GM19351 (cell line): ENCODE measurements around the gene SIGLEC6.
A peak's percentile ranks its signal among the peaks of the same experiment; 100 is the strongest.

Source experiments
- ATAC-seq: cut with Tn5 transposase; IDR thresholded peaks from one replicate; pipeline ENCODE4 v1.9.1; 2021; ENCODE audit warnings: mild to moderate bottlenecking, moderate library complexity; ENCODE audit not compliant: unreplicated experiment

Gene SIGLEC6

DNA sequence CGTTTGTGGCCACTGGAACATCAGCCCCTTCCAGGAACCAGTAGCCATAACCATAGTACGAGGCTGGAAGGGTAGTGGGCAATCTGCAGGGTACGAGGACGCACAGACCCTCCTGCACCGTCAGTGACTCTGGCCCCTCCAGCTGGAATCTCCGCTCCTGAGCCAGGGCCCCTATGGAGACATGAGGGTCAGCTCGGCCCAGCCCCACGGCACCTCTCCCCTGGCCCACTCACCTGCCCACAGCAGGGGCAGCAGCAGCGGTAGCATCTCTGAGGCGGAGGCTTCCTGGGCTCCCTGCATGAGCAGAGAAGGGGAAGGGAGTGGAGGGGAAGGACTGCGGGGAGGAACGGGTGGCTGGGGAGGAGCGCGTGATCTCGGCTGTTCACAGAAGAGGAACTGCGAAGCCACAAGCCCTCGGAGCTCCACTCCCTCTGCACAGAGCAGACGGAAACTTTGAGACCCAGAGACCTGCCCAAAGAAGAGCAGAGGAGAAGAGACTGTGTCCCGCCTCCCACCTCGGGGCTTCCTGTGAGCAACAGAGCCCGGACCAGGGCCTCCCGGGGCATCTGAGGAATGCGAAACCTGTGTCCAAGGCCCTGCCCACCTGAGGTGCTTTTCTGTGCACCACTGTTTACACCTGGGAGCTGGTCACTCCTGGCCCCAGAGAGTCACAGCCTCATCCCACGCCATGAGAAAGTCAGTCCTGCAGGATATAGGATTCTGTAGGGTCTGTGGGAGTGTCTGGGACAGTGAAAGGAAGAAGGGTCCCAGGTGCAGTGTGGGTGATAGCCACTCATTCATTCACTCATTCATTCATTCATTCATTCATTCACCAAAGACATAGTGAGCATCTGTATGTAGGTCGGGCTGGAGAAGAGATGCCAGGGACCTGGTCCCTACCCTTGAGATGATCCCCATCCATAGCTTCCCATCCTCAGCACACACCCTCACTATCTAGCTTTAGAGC is at the start of gene SIGLEC6:
TSS of gene SIGLEC6 (minus strand) at position 322 of the 967 bp plus-strand sequence. CDS start at position 300, 22 bp downstream.
- peak; percentile 94 for ATAC-seq

DNA sequence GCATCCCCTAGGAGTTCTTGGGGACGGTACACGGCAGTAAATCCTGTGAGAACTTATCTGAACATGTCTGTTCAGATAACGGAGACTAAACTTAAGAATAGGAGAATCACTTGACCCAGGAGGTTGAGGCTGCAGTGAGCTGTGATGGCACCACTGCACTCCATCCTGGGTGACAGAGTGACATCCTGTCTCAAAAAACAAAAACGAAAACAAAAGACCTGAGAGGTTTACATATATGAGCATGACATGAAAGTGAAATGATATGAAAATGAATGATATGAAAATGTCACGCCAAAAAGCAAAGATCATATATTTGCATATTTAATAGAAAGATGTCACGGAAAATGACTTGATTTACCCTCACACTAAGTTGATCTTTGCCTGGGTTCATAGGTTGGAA is 45.4 kb upstream of the SIGLEC6 start:
- ATAC-seq: no peak

DNA sequence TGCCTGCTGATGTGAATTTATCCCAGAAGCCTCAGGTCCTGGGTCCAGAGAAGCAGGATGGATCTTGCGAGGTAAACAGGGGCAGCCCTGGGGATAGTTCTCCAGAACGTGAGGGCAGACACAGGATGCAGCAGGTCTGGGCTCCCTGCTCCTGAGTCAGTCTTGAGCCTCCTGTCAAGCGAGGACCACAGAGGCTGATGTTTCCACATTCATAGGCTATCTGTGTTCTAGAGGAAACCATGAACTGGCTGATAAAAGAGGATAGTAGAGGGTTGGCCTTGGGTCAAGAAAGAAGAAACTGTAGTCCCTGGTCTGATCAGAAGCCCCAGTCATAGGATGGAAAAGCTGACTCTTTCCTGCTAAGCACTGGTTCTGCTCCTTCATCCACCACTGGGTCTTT is 41.9 kb upstream of the SIGLEC6 start:
- no peak for ATAC-seq

- no peak for ATAC-seq
Measured at GRCh38 chr19:51572908-51573307, 41.4 kb upstream of the SIGLEC6 start.

- peak; percentile 48 for ATAC-seq
Measured at GRCh38 chr19:51572410-51572809, 40.9 kb upstream of the SIGLEC6 start.

- no peak for ATAC-seq
Measured at GRCh38 chr19:51571599-51571998, 40.1 kb upstream of the SIGLEC6 start.

DNA sequence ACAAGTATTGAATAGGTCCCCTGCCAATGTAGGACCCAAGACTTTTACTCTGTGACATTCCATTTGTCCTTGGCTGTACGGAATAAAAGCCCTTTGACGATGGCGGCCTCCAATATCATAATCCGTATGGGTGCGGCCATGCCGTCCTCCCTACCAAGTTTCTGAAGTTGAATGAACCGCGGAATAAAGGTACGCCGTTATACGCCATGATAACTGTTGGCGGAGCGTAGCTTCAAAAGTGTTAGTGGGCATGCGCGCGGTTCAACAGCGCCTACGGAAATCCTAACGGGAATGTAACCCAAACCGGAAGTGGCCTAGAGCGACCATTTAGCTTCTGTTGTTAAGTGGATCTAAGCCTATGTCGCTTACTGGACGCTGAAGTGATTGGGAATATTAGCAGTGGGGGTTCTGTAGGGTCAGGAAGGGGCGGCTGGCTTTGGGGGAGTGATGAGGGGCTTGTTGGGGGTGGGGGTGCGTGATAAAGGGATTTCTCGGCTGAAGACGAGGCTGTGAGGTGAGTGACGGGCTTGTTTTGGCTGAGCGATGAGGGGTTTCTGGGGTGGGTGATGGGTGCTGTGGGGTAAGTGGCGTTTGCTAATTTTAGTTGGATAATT is 39.6 kb upstream of the SIGLEC6 start, which contains the start of gene ZNF175:
TSS of gene ZNF175 (plus strand) at position 322 of the 614 bp plus-strand sequence. CDS start 2,047 bp downstream, outside the sequence.
- ATAC-seq: peak; percentile 69

DNA sequence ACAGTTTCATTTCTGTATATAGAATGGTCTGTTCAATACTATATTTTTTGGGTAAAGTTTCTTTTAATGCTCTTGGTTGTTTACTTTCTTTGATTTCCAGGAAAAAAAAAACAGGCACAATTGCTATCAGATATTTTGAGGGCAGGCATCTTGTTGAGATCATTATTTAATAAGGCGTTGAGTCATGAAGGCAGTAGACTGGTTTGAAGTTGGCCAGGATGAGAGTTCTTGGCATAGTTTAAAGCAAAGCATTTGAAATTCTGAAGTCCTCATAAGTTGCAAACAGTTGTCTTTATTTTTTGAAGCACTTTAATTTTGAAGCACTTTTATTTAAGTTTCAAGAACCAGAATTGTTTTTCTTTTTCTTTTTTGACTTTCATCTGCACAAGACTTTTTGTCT is 37.0 kb upstream of the SIGLEC6 start:
- no peak for ATAC-seq

DNA sequence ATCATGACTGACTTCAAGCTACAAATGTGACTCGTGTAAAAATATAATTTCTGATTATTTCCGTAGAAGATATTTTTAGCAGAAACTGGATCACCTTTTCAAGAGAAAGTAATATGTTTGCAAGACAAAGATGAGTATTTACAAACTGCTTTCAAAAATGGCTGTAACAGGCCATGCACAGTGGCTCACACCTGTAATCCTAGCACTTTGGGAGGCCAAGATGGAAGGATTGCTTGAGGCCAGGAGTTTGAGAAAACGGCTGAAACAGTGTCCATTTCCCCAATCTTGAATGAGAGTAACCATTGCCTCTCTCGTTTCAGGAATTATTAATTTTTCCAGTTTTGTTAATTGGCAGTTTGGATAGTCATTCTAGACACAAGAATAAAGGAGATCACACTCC is 36.1 kb upstream of the SIGLEC6 start:
- ATAC-seq: no peak

- no peak for ATAC-seq
Measured at GRCh38 chr19:51566489-51567100, 35.1 kb upstream of the SIGLEC6 start.

DNA sequence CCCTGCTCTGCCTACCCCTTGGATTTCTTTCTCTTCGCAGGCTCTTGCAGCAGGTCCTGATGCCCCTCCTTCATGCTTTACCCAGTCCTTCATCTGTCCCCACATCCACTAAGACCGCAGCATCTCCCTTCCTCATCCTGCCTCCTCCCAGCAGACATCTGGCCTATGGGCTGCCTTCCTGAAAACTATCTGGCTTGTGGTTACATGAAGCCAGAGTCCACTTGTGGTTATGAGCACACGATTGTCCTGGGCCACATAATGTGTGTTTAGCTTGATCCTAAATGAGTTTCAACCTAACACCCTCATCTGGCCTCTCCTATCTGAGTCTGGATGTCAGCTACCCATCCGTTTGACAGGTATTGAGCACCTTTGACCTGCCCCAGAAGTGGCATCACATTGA is 34.1 kb upstream of the SIGLEC6 start:
- ATAC-seq: no peak

DNA sequence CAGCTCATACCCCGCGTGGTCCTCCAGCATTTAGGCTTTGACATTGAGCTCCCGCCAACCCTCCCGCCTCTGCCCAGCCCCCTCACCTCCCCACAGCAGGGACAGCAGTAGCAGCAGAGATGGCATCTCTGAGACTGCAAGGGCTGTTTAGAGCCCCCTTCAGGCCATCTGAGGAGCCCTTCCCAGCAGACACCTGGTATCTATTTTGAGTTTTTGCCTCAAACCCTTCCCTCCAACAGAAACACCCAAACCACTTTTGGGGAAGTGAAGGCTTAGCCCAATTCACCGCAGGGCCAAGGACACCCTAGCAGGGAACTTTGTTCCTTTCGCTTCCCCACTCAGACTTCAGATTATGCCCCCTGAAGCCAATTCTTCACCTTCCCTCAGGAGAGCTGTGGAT is 33.3 kb upstream of the SIGLEC6 start:
- ATAC-seq: no peak

GRCh38 chr19:51560339-51560738 is 28.9 kb upstream of the SIGLEC6 start:
- ATAC-seq: no peak

DNA sequence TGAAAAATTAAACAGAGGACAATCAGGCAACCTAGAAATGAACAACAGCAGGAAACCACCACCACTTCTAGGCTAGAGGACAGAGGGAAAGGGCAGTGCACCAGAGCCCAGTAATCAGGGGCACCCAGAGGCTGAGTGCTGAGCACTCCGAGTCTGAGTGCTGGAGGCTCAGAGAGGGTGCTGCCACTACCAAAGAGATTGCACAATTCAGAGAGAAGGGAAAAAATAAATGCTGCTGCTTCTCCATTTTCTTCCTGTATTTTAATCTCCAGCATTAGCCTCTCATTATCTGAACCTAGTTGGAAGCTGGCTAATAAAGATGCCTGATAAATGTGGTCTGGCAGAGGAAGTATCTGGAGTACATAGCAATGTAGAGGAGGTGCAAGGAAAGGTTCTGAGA is 27.8 kb upstream of the SIGLEC6 start:
- ATAC-seq: no peak

GRCh38 chr19:51552996-51553725 is 21.7 kb upstream of the SIGLEC6 start:
- no peak for ATAC-seq

GRCh38 chr19:51552608-51552995 is 21.1 kb upstream of the SIGLEC6 start:
- ATAC-seq: no peak

- no peak for ATAC-seq
Measured at GRCh38 chr19:51551673-51552432, 20.4 kb upstream of the SIGLEC6 start.

- no peak for ATAC-seq
Measured at GRCh38 chr19:51550848-51551672, 19.6 kb upstream of the SIGLEC6 start.
